HG03103 (cell line): Measurements from ENCODE around the gene MAGEF1.

Source experiments
- ATAC-seq: cut with Tn5 transposase; IDR thresholded peaks from one replicate; pipeline ENCODE4 v1.9.1; 2021; ENCODE audit warnings: low read depth; ENCODE audit not compliant: unreplicated experiment

Gene MAGEF1

GRCh38 chr3:184727357-184728009, 15.6 kb upstream of the MAGEF1 start:
- ATAC-seq, result no peak

GRCh38 chr3:184726497-184726896, 14.6 kb upstream of the MAGEF1 start:
- ATAC-seq, result no peak

GRCh38 chr3:184725176-184725719, 13.4 kb upstream of the MAGEF1 start:
- ATAC-seq, result no peak

GRCh38 chr3:184724699-184725098, 12.8 kb upstream of the MAGEF1 start:
- ATAC-seq, result no peak

- no peak for ATAC-seq
These were observed 7.8 kb upstream of the MAGEF1 start for GRCh38 chr3:184719709-184720108.

- no peak for ATAC-seq
These were observed 6.6 kb upstream of the MAGEF1 start for GRCh38 chr3:184718431-184718830.

GRCh38 chr3:184717399-184717983, 5.6 kb upstream of the MAGEF1 start:
- ATAC-seq, result no peak

- ATAC-seq, result no peak
These were observed 4.9 kb upstream of the MAGEF1 start for GRCh38 chr3:184716622-184717398.

- ATAC-seq, result no peak
These were observed 4.2 kb upstream of the MAGEF1 start for GRCh38 chr3:184715943-184716621.

GRCh38 chr3:184713521-184713920, 1.7 kb upstream of the MAGEF1 start:
- ATAC-seq, result no peak

GRCh38 chr3:184713040-184713355, 1.1 kb upstream of the MAGEF1 start:
- no peak for ATAC-seq

GRCh38 chr3:184712248-184713039, 580 bp upstream of the MAGEF1 start:
- ATAC-seq, result peak; percentile 23

GRCh38 chr3:184710870-184711492, 883 bp downstream of the MAGEF1 start:
- peak; percentile 52 for ATAC-seq

- no peak for ATAC-seq
These were observed 8.2 kb downstream of the MAGEF1 start for GRCh38 chr3:184703657-184704056.

GRCh38 chr3:184700759-184701158, 11.1 kb downstream of the MAGEF1 start:
- no peak for ATAC-seq

- ATAC-seq, result no peak
These were observed 14.0 kb downstream of the MAGEF1 start for GRCh38 chr3:184697845-184698244.

- ATAC-seq, result no peak
These were observed 15.2 kb downstream of the MAGEF1 start for GRCh38 chr3:184696697-184697096.

GRCh38 chr3:184694716-184695115, 17.1 kb downstream of the MAGEF1 start:
- no peak for ATAC-seq

GRCh38 chr3:184694133-184694665, 17.7 kb downstream of the MAGEF1 start:
- no peak for ATAC-seq
